Measurements from ENCODE around the gene TTC7B. TPM values are rescaled to one million over a fixed set of nuclear protein-coding genes. Genes with fewer than 3 reads are reported as not detected.
A peak's percentile ranks its signal among the peaks of the same experiment; 100 is the strongest.

TTC7B gene
- total and polyA plus RNA-seq, 2 of the 13 experiments (the other 11 are each of a cell fraction or from before 2014, with no cell fraction given), result 1.3 to 3.2 TPM

DNA sequence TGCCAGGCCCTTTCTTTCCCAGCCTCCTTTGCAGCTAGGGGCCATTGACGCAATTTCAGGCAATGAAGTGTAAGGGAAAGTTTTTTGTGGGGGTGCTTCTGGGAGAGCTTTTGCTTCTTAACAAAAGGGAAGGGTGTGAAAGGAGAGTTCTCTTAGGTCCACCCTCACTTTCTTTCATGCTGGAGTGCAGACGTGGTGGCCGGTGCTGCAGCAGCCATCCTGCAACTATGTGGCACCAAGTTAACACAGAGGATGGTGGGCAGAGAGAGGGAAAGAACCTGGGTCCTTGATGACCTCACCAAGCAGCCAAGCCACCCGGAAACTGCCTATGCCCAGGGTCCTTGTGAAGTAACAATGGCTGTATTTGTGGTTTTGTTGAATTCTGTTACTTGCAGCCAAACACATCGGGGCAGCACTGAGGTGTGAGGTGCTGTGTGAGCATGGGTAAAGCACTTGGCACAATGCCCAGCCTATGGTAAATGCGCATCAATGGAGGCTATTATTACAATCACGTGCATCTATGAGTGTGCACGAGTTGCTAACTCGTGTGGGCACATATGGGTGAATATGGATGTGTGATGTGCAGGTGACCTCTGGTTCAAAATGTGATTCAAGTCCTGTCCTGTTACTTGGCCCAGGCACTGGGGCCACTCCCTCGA is 296.8 kb downstream of the TTC7B start (continued):
- no peak for TF ChIP-seq FIP1L1 (IDR thresholded peaks at IDR 0.05; ENCODE audit: borderline replicate concordance, insufficient read depth, low read depth, low read length)
- no peak for TF ChIP-seq TAF1 (CRISPR knock-in tag; IDR thresholded peaks at IDR 0.05)
- TF ChIP-seq, protein P1, sequence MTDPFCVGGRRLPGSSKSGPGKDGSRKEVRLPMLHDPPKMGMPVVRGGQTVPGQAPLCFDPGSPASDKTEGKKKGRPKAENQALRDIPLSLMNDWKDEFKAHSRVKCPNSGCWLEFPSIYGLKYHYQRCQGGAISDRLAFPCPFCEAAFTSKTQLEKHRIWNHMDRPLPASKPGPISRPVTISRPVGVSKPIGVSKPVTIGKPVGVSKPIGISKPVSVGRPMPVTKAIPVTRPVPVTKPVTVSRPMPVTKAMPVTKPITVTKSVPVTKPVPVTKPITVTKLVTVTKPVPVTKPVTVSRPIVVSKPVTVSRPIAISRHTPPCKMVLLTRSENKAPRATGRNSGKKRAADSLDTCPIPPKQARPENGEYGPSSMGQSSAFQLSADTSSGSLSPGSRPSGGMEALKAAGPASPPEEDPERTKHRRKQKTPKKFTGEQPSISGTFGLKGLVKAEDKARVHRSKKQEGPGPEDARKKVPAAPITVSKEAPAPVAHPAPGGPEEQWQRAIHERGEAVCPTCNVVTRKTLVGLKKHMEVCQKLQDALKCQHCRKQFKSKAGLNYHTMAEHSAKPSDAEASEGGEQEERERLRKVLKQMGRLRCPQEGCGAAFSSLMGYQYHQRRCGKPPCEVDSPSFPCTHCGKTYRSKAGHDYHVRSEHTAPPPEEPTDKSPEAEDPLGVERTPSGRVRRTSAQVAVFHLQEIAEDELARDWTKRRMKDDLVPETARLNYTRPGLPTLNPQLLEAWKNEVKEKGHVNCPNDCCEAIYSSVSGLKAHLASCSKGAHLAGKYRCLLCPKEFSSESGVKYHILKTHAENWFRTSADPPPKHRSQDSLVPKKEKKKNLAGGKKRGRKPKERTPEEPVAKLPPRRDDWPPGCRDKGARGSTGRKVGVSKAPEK (CRISPR knock-in tag; IDR thresholded peaks at IDR 0.05; ENCODE audit: borderline replicate concordance), result no peak
- no peak for TF ChIP-seq HMG20A (CRISPR knock-in tag; IDR thresholded peaks at IDR 0.05; ENCODE audit: borderline replicate concordance)
- TF ChIP-seq, protein P2, sequence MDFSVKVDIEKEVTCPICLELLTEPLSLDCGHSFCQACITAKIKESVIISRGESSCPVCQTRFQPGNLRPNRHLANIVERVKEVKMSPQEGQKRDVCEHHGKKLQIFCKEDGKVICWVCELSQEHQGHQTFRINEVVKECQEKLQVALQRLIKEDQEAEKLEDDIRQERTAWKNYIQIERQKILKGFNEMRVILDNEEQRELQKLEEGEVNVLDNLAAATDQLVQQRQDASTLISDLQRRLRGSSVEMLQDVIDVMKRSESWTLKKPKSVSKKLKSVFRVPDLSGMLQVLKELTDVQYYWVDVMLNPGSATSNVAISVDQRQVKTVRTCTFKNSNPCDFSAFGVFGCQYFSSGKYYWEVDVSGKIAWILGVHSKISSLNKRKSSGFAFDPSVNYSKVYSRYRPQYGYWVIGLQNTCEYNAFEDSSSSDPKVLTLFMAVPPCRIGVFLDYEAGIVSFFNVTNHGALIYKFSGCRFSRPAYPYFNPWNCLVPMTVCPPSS (IDR thresholded peaks at IDR 0.05), result no peak

DNA sequence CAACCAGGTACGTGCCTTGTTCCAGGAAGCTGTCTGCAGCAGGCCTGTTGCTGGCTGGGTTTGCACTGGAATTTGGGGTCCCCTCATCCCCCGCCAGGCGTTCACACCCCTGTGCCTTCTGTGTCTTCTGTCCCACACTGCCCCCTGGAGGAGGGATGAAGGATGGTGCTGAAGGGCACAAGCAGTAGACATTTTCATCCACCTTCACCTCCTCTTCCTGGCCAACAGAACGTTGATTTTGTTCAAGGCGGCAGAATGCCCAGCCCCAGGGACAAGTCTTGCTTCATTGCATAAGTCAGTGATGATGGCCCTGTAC is 297.3 kb downstream of the TTC7B start:
- no peaks in the 10 kb centered on the region for H3K79me2 ChIP-seq (ENCODE audit: insufficient read depth, low read length)
- in situ Hi-C loops (cut with HindIII; ENCODE audit: extremely low pct_ligation_motif_present, low pct_unique_long_range_greater_than_20kb) (loop anchor here (10.0 kb wide), 1 partner anchor 214 kb away; no protein-coding TSS in a partner anchor), intact Hi-C loops (cut with micrococcal nuclease; ENCODE audit: unreplicated experiment) (loop anchor here (1.0 to 2.0 kb wide), 2 partner anchors 120 to 218 kb away; no protein-coding TSS in a partner anchor)
- H3K27me3 ChIP-seq (ENCODE audit: control insufficient read depth in 1 of 2, insufficient read depth in 2 of 2, low read length in 2 of 2), result peaks cover 3 to 5% of the 10 kb centered on the region in 2 experiments; a peak in 1 of 5 replicates
- H3K9ac ChIP-seq (ENCODE audit: insufficient read depth, low read depth, low read length), result no peak overlapping the region
- no TSS peak for BruUV-seq (replicated peaks)
- FAIRE-seq (peak; percentile 18), ATAC-seq (peak; percentile 63), DNase-seq (ENCODE audit: low spot score) (peak; percentile 53)
- CTCF ChIA-PET (ENCODE audit: low intra/inter-chr PET ratio, low total read pairs), result interaction anchor here (0.8 to 3.9 kb wide), 2 partner anchors 119 to 217 kb away, joined by 3 to 54 read pairs; no protein-coding TSS in a partner anchor
- H3K36me3 ChIP-seq (replicated peaks in 1 of 2; ENCODE audit: control insufficient read depth in 1 of 2, insufficient read depth in 2 of 2, low read length in 2 of 2), result no peaks in the 10 kb centered on the region
- H3K27ac ChIP-seq (ENCODE audit: extremely low read length, insufficient read depth, low read length), result no peak overlapping the region
- H3K9me3 ChIP-seq (ENCODE audit: low read length), result no peaks in the 10 kb centered on the region
- H3K4me2 ChIP-seq (ENCODE audit: low read depth, low read length), result no peak overlapping the region
- WGBS (ENCODE audit: low lambda C conversion rate), result 22% methylated on average over 5 of the region's 5 CpGs
- POLR2A ChIA-PET, result no interaction called here
- H2AFZ ChIP-seq (ENCODE audit: low read length), result no peak overlapping the region
- H3K4me3 ChIP-seq (replicated peaks in 1 of 3; ENCODE audit: insufficient read depth in 1 of 3, low read depth in 2 of 3, low read length in 3 of 3), result no peak overlapping the region
- H3K4me1 ChIP-seq (ENCODE audit: insufficient read depth, low read length), result peaks cover 52% of the 10 kb centered on the region
- H4K20me1 ChIP-seq (ENCODE audit: insufficient read depth, low read length), result no peaks in the 10 kb centered on the region
- TF ChIP-seq RAD21 (CRISPR knock-in tag; IDR thresholded peaks at IDR 0.05), result peak; percentile 75
- peak; percentile 66 for TF ChIP-seq SMC3 (IDR thresholded peaks at IDR 0.05; ENCODE audit: low read length)
- TF ChIP-seq, protein P3, sequence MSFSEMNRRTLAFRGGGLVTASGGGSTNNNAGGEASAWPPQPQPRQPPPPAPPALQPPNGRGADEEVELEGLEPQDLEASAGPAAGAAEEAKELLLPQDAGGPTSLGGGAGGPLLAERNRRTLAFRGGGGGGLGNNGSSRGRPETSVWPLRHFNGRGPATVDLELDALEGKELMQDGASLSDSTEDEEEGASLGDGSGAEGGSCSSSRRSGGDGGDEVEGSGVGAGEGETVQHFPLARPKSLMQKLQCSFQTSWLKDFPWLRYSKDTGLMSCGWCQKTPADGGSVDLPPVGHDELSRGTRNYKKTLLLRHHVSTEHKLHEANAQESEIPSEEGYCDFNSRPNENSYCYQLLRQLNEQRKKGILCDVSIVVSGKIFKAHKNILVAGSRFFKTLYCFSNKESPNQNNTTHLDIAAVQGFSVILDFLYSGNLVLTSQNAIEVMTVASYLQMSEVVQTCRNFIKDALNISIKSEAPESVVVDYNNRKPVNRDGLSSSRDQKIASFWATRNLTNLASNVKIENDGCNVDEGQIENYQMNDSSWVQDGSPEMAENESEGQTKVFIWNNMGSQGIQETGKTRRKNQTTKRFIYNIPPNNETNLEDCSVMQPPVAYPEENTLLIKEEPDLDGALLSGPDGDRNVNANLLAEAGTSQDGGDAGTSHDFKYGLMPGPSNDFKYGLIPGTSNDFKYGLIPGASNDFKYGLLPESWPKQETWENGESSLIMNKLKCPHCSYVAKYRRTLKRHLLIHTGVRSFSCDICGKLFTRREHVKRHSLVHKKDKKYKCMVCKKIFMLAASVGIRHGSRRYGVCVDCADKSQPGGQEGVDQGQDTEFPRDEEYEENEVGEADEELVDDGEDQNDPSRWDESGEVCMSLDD (CRISPR knock-in tag; IDR thresholded peaks at IDR 0.05; ENCODE audit: borderline replicate concordance), result peak; percentile 54; the same call in 1 of the 2 replicates
- peak; percentile 55; the same call in 1 of the 2 replicates for TF ChIP-seq KDM2A (CRISPR knock-in tag; IDR thresholded peaks at IDR 0.05; ENCODE audit: borderline replicate concordance, low read depth)
- TF ChIP-seq, protein P4, sequence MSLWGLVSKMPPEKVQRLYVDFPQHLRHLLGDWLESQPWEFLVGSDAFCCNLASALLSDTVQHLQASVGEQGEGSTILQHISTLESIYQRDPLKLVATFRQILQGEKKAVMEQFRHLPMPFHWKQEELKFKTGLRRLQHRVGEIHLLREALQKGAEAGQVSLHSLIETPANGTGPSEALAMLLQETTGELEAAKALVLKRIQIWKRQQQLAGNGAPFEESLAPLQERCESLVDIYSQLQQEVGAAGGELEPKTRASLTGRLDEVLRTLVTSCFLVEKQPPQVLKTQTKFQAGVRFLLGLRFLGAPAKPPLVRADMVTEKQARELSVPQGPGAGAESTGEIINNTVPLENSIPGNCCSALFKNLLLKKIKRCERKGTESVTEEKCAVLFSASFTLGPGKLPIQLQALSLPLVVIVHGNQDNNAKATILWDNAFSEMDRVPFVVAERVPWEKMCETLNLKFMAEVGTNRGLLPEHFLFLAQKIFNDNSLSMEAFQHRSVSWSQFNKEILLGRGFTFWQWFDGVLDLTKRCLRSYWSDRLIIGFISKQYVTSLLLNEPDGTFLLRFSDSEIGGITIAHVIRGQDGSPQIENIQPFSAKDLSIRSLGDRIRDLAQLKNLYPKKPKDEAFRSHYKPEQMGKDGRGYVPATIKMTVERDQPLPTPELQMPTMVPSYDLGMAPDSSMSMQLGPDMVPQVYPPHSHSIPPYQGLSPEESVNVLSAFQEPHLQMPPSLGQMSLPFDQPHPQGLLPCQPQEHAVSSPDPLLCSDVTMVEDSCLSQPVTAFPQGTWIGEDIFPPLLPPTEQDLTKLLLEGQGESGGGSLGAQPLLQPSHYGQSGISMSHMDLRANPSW (CRISPR knock-in tag; IDR thresholded peaks at IDR 0.05; ENCODE audit: borderline replicate concordance), result no peak
